ENCODE data around the gene UNC93B1.
"Not testable (repeated sequence)": the region's sequence is repeated elsewhere in the genome, so short reads cannot be mapped to it uniquely, and the experiment has no call there.

Gene UNC93B1

GRCh38 chr11:67991347-67992121, 12.4 kb downstream of the UNC93B1 start:
- DNase-seq (ENCODE audit: low read depth in 2 of 2): not testable (repeated sequence)

- not testable (repeated sequence) for DNase-seq (ENCODE audit: low read depth in 2 of 2)
These were observed 13.2 kb downstream of the UNC93B1 start for GRCh38 chr11:67990546-67991346.

GRCh38 chr11:67985302-67985701, 18.6 kb downstream of the UNC93B1 start:
- DNase-seq (ENCODE audit: low read depth in 2 of 2): not testable (repeated sequence)

- no peak for DNase-seq (ENCODE audit: low read depth in 2 of 2)
These were observed 19.9 kb downstream of the UNC93B1 start for GRCh38 chr11:67983951-67984350.

GRCh38 chr11:67982255-67982857, 21.5 kb downstream of the UNC93B1 start:
- DNase-seq (ENCODE audit: low read depth in 2 of 2): not testable (repeated sequence)

GRCh38 chr11:67981226-67981625, 22.7 kb downstream of the UNC93B1 start:
- not testable (repeated sequence) for DNase-seq (ENCODE audit: low read depth in 2 of 2)

GRCh38 chr11:67978766-67979418, 25.0 kb downstream of the UNC93B1 start:
- not testable (repeated sequence) for DNase-seq (ENCODE audit: low read depth in 2 of 2)

GRCh38 chr11:67974746-67975145, 29.2 kb downstream of the UNC93B1 start:
- DNase-seq (ENCODE audit: low read depth in 2 of 2): not testable (repeated sequence)

- DNase-seq (ENCODE audit: low read depth in 2 of 2): not testable (repeated sequence)
These were observed 38.0 kb downstream of the UNC93B1 start for GRCh38 chr11:67965830-67966348.

- DNase-seq (ENCODE audit: low read depth in 2 of 2): not testable (repeated sequence)
These were observed 39.2 kb downstream of the UNC93B1 start for GRCh38 chr11:67964746-67965145.

- DNase-seq (ENCODE audit: low read depth in 2 of 2): not testable (repeated sequence)
These were observed 40.0 kb downstream of the UNC93B1 start for GRCh38 chr11:67963879-67964278.

- not testable (repeated sequence) for DNase-seq (ENCODE audit: low read depth in 2 of 2)
These were observed 40.7 kb downstream of the UNC93B1 start for GRCh38 chr11:67963217-67963616.

- DNase-seq (ENCODE audit: low read depth in 2 of 2): not testable (repeated sequence)
These were observed 47.7 kb downstream of the UNC93B1 start for GRCh38 chr11:67956236-67956635.

GRCh38 chr11:67955461-67956007, 48.4 kb downstream of the UNC93B1 start:
- peak; percentile 30 to 70 for DNase-seq (ENCODE audit: low read depth in 2 of 2)

- not testable (repeated sequence) for DNase-seq (ENCODE audit: low read depth in 2 of 2)
These were observed 48.9 kb downstream of the UNC93B1 start for GRCh38 chr11:67954971-67955370.

- DNase-seq (ENCODE audit: low read depth in 2 of 2): not testable (repeated sequence)
These were observed 49.6 kb downstream of the UNC93B1 start for GRCh38 chr11:67954251-67954650.

- not testable (repeated sequence) for DNase-seq (ENCODE audit: low read depth in 2 of 2)
These were observed 53.2 kb downstream of the UNC93B1 start for GRCh38 chr11:67950705-67951104.

- not testable (repeated sequence) for DNase-seq (ENCODE audit: low read depth in 2 of 2)
These were observed 56.1 kb downstream of the UNC93B1 start for GRCh38 chr11:67947785-67948184.

GRCh38 chr11:67946403-67946802, 57.5 kb downstream of the UNC93B1 start:
- DNase-seq (ENCODE audit: low read depth in 2 of 2): not testable (repeated sequence)

GRCh38 chr11:67943406-67943805, 60.5 kb downstream of the UNC93B1 start:
- DNase-seq (ENCODE audit: low read depth in 2 of 2): not testable (repeated sequence)
